Activated naive CD8-positive, alpha-beta T cell treated with anti-CD3 and anti-CD28 coated beads, Interleukin-2, amount 50 U/mL, for 24 hours (primary cell): Measurements from ENCODE around the gene SLC35B4.

Experiments
- ATAC-seq: fragments of 150-1000 bp; cut with Tn5 transposase; one replicate; pipeline ENCODE4 v1.10.0; 2021
- DNase-seq: peaks from one replicate; pipeline ENCODE4 v3.0.0; 2021
- H3K27ac Mint-ChIP-seq: one replicate; pipeline ENCODE4 v1.8.0; 2021; ENCODE audit warnings: mild to moderate bottlenecking, mixed read lengths
- H3K27me3 Mint-ChIP-seq: one replicate; pipeline ENCODE4 v1.8.0; 2021; ENCODE audit warnings: mixed read lengths
- H3K36me3 Mint-ChIP-seq: one replicate; pipeline ENCODE4 v1.8.0; 2021; ENCODE audit warnings: low read depth, mixed read lengths
- H3K4me1 Mint-ChIP-seq: one replicate; pipeline ENCODE4 v1.8.0; 2021; ENCODE audit warnings: mixed read lengths
- H3K4me3 Mint-ChIP-seq: one replicate; pipeline ENCODE4 v1.8.0; 2021; ENCODE audit warnings: mild to moderate bottlenecking, moderate library complexity, mixed read lengths
- H3K9me3 Mint-ChIP-seq: one replicate; pipeline ENCODE4 v1.8.0; 2021; ENCODE audit warnings: mixed read lengths

Gene SLC35B4, protein sequence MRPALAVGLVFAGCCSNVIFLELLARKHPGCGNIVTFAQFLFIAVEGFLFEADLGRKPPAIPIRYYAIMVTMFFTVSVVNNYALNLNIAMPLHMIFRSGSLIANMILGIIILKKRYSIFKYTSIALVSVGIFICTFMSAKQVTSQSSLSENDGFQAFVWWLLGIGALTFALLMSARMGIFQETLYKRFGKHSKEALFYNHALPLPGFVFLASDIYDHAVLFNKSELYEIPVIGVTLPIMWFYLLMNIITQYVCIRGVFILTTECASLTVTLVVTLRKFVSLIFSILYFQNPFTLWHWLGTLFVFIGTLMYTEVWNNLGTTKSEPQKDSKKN

DNA sequence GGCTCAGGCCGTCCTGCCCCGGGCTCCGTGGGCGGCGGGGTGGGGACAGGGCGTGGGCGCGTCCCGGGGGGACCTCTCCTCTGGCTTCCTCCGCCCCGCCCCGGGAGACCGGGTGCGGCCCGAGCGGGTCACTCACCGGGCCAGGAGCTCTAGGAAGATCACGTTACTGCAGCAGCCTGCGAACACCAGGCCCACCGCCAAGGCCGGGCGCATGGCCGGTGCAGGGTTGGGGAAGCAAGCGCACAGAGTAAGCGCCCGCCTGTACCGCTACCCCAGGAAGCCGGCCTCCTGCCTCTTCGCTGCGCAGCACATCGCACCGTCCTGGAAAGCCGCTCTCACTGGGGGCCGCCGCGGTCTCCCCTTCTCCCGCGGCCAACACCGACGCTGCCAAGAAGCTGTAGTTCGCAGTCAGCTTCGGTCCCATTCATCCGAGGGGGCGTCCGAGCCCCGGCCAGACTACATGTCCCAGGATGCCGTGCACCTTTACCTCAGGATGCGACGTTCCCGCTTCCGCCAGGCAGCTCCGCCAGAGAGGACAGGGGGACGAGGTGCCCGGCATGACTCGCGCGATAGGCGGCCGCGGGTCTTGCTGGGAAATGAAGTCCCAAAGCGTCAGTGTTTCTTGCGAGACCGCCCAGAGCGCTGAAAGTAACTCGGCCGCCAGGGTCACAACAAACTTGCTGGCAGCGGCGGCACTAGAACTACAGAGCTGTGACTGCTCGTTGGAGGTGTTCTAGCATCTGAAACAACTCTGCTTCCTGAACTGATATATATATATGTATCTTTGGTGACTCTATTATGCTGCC, at the start of gene SLC35B4:
SLC35B4 (minus strand) TSS at position 392 of the 806 bp plus-strand sequence; CDS start at position 213, 179 bp downstream.
- H3K4me1 Mint-ChIP-seq = peaks cover 25% of the 10 kb centered on the region
- H3K9me3 Mint-ChIP-seq = no peaks in the 10 kb centered on the region
- H3K36me3 Mint-ChIP-seq = peaks cover 3% of the 10 kb centered on the region
- peak within 1 kb of the TSS; percentile 84 for H3K4me3 Mint-ChIP-seq
- H3K27me3 Mint-ChIP-seq = no peaks in the 10 kb centered on the region
- peak within 1 kb of the TSS; percentile 79 for H3K27ac Mint-ChIP-seq
- DNase-seq (peak; percentile 92), ATAC-seq (peak; percentile 100)

DNA sequence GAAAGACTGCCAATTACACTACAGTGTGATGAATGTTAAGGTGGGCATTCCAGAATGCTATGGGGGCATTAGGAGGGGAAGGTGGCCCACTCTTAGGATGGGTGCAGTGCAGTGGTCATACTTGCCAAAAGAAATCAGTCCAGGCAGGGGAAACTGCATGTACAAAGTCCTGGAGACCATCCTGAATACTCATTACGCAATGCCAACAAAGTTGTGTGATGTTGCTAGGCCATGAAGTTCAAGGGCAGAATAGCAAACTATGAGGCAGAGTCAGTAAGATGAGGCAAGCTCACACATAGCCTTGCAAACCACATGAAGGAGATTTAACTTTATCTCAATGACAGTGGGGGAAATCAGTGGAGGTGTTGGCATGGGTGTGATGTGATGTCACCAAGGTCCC, 49.8 kb upstream of the SLC35B4 start:
- DNase-seq (no peak), ATAC-seq (no peak)
- Mint-ChIP-seq H3K9me3 (no peaks in the 10 kb centered on the region), H3K27me3 (peaks cover 13% of the 10 kb centered on the region), H3K27ac (no peak overlapping the region), H3K4me3 (no peak overlapping the region), H3K4me1 (no peaks in the 10 kb centered on the region), H3K36me3 (no peaks in the 10 kb centered on the region)

DNA sequence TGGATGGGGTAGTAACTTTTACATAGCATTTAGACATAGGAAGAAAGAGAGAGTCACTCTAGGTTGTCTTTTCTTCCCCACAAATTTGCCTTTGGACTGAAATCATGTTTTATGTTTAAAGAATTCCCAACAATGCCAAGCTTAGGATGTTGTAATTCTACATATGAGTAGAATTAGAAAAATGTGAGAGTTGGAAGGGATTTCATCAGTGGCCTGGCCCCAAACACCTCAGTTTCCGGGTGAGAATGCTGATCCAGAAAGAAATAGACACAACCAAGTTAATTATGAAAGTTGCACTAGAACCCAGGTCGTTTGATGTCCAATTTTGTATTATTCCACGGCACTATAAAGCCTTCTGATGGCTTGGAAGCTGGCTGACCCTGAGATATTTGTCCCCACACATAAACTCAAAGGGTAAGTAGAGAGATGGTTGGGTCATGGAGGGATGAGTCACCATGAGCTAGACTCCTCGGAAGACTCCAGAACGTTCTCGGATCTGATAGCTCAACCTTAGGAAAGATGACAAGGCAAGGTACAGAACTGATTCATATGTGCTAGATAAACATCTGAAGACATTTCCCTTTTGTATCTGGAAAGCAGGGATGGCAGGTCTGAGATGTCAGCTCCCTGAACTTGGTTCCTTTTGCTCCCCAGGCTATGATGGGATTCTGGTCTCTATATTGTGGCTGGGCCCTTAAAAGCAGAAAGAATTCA, 48.8 kb upstream of the SLC35B4 start:
- H3K36me3 Mint-ChIP-seq = no peaks in the 10 kb centered on the region
- no peak for ATAC-seq

DNA sequence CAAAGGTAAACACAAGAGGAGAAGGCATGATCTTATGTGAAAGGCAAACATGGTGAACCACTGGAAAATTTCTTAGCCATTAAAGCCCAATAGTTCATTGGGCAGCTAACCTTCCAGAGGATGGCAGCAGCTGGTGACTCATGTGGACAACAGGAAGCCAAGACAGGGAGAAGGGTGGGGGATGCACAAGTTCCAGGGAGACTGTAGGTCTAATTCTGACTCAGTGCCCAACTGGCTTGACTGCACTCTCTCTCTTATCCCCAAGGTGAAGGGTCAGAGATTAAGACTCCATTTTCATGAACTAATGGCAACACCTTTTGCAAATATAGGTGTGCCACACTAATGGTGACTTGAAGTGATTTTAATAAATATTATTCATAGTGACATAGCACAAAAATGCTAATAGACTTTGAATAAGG, 47.9 kb upstream of the SLC35B4 start:
- Mint-ChIP-seq H3K4me3 (no peak overlapping the region), H3K36me3 (no peaks in the 10 kb centered on the region)

More for the DNA sequence above, 48.8 kb upstream of the SLC35B4 start:
- Mint-ChIP-seq H3K4me3 (no peak overlapping the region), H3K9me3 (no peaks in the 10 kb centered on the region), H3K4me1 (no peaks in the 10 kb centered on the region), H3K27me3 (peaks cover 13% of the 10 kb centered on the region), H3K27ac (no peak overlapping the region)
- no peak for DNase-seq

DNA sequence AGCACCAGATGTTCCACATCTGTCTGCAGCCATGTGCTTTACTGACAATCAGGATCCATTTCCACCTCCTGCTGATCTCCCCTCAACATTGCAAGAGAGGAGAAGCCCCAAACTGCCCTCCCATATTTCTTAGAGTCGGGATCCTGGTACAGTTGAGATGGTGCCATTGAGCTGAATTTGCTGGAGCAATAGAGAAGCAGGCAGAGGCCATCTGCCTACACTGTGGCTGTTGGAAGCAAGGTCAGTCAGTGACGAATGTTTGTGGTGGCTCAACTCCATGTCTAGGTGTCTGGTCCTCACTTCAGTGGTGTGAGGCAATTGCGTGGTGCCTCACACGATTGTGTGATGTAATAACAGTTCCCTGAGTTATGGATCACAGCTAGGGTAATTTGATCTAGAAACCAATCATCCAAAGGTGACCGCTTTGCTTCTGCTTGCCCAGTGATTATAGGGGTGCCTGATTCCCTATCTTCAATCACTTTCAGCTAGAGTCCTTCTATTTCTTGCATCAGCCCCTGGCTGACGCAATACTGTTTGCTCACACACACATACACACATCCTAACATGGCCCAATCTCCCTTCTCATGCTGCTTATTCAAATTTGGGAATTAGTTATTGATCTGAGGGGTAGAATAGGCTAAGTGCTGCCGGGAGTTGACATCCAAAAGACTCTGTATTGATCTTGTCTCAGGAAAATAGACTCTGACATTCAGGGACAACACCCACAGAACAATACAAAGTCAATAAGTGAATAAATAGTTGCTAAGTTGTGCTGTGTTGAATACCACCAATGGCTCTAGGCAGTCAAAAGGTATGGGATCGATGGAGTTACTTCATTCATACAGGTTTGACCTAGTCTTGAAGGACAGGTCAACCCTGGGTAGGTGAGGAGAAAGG, 46.1 kb upstream of the SLC35B4 start:
- peaks cover 7% of the 10 kb centered on the region for H3K27me3 Mint-ChIP-seq
- H3K36me3 Mint-ChIP-seq = no peaks in the 10 kb centered on the region
- ATAC-seq (no peak), DNase-seq (no peak)
- H3K9me3 Mint-ChIP-seq = no peaks in the 10 kb centered on the region
- H3K4me1 Mint-ChIP-seq = peaks cover 4% of the 10 kb centered on the region
- H3K27ac Mint-ChIP-seq = no peak overlapping the region
- no peak overlapping the region for H3K4me3 Mint-ChIP-seq

More for the DNA sequence above, 47.9 kb upstream of the SLC35B4 start:
- Mint-ChIP-seq H3K27me3 (peaks cover 9% of the 10 kb centered on the region), H3K27ac (no peak overlapping the region), H3K9me3 (no peaks in the 10 kb centered on the region), H3K4me1 (no peaks in the 10 kb centered on the region)
- ATAC-seq (no peak), DNase-seq (no peak)

DNA sequence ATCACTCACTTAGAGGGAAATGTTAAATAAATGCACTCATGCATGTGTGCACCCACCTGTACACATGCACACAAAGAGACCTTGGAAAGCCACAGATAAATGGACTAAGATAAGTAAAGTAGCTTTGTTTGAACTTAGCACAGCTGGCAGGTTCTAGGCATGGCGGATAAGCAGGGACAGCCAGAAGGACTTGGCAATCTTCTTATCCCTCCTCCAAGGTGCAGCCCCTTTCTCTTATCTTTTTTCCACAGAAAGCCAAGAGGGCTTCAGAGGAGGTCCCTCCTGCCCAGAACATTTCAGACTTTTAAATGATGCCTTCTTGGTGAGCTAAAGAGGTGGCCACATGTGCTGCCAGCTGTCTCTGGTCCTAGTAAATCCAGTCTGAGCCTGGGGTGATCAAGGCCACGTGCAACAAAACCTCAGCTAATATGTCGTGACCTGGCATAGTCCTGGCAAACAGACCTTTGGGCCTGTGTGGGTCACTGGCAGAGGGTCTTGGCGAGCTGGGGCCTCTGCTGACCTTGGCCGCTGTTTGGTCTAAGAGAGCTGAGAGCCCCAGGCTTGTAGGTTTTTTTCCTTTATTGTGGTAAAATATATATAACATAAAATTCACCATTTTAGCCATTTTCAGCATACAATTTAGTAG, 43.2 kb upstream of the SLC35B4 start:
- peaks cover 4% of the 10 kb centered on the region for H3K4me1 Mint-ChIP-seq
- no peaks in the 10 kb centered on the region for H3K36me3 Mint-ChIP-seq

DNA sequence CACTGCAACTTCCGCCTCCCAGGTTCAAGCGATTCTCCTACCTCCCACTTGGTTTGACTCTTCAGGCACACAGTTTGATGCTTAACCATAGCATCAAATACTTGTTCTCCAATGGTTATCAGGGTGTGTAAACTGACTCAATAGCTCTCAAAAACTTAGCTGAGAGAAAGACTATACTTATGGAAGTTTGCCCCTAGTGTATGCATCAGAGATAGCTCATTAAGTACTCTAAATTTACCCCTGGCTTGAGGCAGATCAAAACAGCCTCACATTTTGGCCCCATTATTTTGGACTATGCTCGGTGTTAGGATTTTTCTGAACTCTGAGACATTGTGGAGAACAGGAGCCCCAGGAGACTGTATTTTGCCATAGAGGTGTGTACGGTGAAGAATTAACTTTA, 40.8 kb upstream of the SLC35B4 start:
- no peaks in the 10 kb centered on the region for H3K36me3 Mint-ChIP-seq
- H3K27ac Mint-ChIP-seq = no peak overlapping the region
- ATAC-seq (no peak), DNase-seq (no peak)
- H3K4me3 Mint-ChIP-seq = no peak overlapping the region
- peaks cover 8% of the 10 kb centered on the region for H3K27me3 Mint-ChIP-seq
- no peaks in the 10 kb centered on the region for H3K9me3 Mint-ChIP-seq
- H3K4me1 Mint-ChIP-seq = peaks cover 4% of the 10 kb centered on the region

More for the DNA sequence above, 43.2 kb upstream of the SLC35B4 start:
- Mint-ChIP-seq H3K9me3 (no peaks in the 10 kb centered on the region), H3K4me3 (no peak overlapping the region), H3K27ac (no peak overlapping the region), H3K27me3 (peaks cover 7% of the 10 kb centered on the region)
- DNase-seq (no peak), ATAC-seq (no peak)

DNA sequence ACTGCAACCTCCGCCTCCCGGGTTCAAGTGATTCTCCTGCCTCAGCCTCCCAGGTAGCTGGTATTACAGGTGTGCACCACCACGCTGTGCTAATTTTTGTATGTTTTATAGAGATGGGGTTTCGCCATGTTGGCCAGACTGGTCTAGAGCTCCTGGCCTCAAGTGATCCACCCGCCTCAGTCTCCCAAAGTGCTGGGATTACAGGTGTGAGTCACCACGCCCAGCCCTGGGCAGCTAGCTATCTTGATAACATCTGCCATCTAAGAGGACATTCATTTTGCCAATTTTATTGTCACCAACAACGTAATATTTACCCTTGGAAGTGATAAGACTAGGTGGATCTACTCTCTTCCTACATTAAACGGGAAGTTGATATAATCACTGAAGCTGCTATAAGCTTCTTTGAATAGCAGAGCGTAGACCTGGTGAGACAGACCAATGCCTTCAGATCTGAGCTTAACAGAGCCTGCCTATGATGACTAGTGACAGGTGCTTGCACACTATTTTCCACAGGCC, 39.7 kb upstream of the SLC35B4 start:
- Mint-ChIP-seq H3K27ac (no peak overlapping the region), H3K27me3 (peaks cover 11% of the 10 kb centered on the region)

DNA sequence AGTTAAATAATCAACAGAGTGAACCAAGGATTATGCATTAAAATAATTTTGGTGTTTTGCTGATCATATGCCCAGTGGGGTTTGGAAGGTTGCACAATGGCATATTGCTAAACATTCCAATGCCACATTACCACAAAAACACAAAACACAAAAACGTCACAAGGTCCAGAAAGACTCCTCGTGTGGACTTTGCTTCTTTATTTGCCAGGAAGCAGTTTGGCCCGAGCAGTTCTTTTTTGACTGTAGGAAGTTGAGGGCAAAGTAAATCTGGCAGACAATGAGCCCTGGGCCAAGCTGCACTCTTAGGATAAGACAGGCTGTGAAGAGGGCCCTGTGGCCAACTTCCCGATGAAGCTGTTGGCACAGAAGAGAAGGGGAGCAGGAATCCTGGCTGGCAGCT, 39.2 kb upstream of the SLC35B4 start:
- Mint-ChIP-seq H3K36me3 (no peaks in the 10 kb centered on the region), H3K27me3 (peaks cover 11% of the 10 kb centered on the region), H3K4me3 (no peak overlapping the region), H3K4me1 (peaks cover 12% of the 10 kb centered on the region), H3K27ac (no peak overlapping the region), H3K9me3 (no peaks in the 10 kb centered on the region)
- no peak for DNase-seq
- no peak for ATAC-seq

More for the DNA sequence above, 39.7 kb upstream of the SLC35B4 start:
- no peak for ATAC-seq
- Mint-ChIP-seq H3K9me3 (no peaks in the 10 kb centered on the region), H3K36me3 (no peaks in the 10 kb centered on the region), H3K4me3 (no peak overlapping the region), H3K4me1 (peaks cover 7% of the 10 kb centered on the region)
- no peak for DNase-seq

DNA sequence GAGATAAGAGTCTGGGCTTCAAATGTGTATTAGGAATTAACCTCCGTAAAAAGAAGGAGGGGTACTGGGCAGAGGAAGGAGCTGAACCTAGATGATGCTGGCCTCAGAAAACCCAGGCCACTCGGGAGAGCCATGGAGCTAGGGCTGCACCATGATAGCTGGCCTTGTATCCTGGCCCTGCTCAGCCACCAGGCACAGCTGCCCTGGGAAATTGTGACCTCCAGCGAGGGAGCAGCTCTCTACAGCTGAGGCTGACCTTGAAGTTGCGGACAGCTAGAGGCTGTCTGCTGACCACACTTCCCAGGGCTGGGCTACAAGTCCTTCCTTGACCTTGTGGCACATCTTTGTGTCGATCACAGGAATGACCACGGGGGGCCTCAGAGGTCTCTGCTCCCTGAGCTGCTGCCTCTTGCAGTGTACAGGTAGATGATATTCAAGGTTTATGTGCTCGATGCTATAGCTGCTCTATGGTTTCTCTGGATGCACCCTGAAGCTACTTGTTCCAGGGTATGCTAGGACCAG, 38.3 kb upstream of the SLC35B4 start:
- Mint-ChIP-seq H3K4me1 (peaks cover 19% of the 10 kb centered on the region), H3K27me3 (peaks cover 9% of the 10 kb centered on the region), H3K4me3 (no peak overlapping the region), H3K27ac (no peak overlapping the region), H3K36me3 (no peaks in the 10 kb centered on the region), H3K9me3 (no peaks in the 10 kb centered on the region)
- ATAC-seq (no peak), DNase-seq (no peak)

DNA sequence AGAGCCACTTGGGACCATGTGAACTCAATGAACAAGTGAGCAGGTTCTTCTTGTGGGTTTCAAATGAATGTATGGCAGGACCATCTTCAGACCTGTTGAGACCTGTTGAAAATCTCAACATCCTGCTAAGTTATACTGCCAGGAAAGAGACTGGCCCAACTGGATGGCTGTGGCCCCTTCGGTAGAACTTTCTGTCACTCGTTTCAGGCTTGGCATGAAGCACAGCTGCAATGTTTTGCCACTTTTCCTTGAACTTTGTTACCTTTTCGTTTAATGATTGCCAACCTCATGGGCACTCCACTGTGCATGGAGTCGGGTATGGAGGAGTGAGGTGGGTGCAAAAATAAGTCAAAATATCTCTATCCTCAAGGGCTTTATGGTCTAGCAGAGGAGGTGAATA, 36.7 kb upstream of the SLC35B4 start:
- Mint-ChIP-seq H3K4me1 (peaks cover 19% of the 10 kb centered on the region), H3K27ac (no peak overlapping the region), H3K27me3 (peaks cover 11% of the 10 kb centered on the region), H3K4me3 (no peak overlapping the region), H3K36me3 (no peaks in the 10 kb centered on the region), H3K9me3 (no peaks in the 10 kb centered on the region)
- DNase-seq = no peak
- no peak for ATAC-seq

DNA sequence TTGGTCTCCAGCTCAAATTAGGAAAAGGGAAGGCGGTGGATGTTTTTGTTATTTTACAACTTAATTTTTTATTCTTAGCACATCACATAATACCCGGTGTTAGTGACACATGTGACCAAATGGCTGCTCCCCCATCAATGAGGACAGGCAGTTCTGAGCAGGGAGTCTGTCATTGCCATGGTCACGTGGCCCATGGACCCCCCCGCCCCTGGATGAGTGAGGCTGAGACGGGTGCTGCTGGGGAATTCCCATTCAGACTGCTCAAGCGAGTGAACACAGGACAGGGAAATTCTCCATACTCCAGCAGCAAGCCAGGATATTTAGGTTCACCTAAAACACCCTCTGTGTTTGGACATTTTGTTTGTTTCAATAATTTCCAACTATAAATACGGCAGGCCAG, 34.7 kb upstream of the SLC35B4 start:
- Mint-ChIP-seq H3K4me1 (peaks cover 15% of the 10 kb centered on the region), H3K36me3 (no peaks in the 10 kb centered on the region), H3K27me3 (peaks cover 10% of the 10 kb centered on the region), H3K27ac (no peak overlapping the region), H3K9me3 (no peaks in the 10 kb centered on the region), H3K4me3 (no peak overlapping the region)
- ATAC-seq = peak; percentile 50
- DNase-seq = peak; percentile 10

DNA sequence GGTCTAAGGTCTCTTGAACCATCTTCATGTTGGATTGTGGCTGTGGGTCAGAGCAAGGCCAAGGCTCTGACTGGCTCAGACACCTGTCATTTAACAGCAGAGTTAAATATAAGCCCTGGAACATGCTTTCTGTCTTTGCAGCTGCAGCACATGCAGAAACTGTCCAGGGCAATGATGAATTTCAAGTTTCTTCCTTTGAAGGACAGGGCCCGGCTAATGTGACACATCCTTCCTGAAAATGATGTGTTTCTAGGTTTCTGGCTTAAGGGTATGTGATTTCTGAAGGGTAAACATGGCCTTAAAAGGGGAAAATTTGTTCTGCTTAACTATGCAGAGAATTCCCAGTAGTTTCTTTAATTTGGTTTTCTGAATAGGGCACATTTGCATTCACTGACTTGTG, 34.0 kb upstream of the SLC35B4 start:
- ATAC-seq = peak; percentile 72
- H3K27me3 Mint-ChIP-seq = peaks cover 13% of the 10 kb centered on the region
- no peak for DNase-seq

More for the DNA sequence above, 34.0 kb upstream of the SLC35B4 start:
- no peaks in the 10 kb centered on the region for H3K9me3 Mint-ChIP-seq
- no peak overlapping the region for H3K4me3 Mint-ChIP-seq
- H3K4me1 Mint-ChIP-seq = peaks cover 15% of the 10 kb centered on the region
- no peak overlapping the region for H3K27ac Mint-ChIP-seq
- no peaks in the 10 kb centered on the region for H3K36me3 Mint-ChIP-seq
